Cardiac muscle cell (in vitro differentiated cells and primary cell): Measurements from ENCODE around the gene MYO1E. TPM values are rescaled to one million over a fixed set of nuclear protein-coding genes. Genes with fewer than 3 reads are reported as not detected.

ENCODE experiments used
- DNase-seq, 2 donors: peaks; one replicate each; pipeline versions ENCODE4 v3.0.0 to v3.0.0-alpha.2; 2010 to 2017; ENCODE audit warnings: low read depth in 1 of 2, low spot score in 1 of 2
- H3K27ac ChIP-seq: fragments of 200-600 bp; sonication (generic); 2 replicates; pipeline ENCODE4 v1.5.1; 2016
- H3K27me3 ChIP-seq: fragments of 200-600 bp; sonication (generic); 2 replicates; pipeline ENCODE4 v1.6.0; 2016; ENCODE audit warnings: control low read depth
- H3K36me3 ChIP-seq: fragments of 200-600 bp; sonication (generic); 2 replicates; pipeline ENCODE4 v1.5.1; 2016; ENCODE audit warnings: control low read depth
- H3K4me1 ChIP-seq: fragments of 200-600 bp; sonication (generic); 2 replicates; pipeline ENCODE4 v1.8.1; 2017; ENCODE audit warnings: low read depth, mild to moderate bottlenecking, mixed run types
- H3K4me3 ChIP-seq: fragments of 200-600 bp; sonication (generic); 2 replicates; pipeline ENCODE4 v1.5.1; 2016; ENCODE audit warnings: mild to moderate bottlenecking
- H3K9me3 ChIP-seq: fragments of 200-600 bp; sonication (generic); 2 replicates; pipeline ENCODE4 v1.5.1; 2017; ENCODE audit warnings: low read depth, mild to moderate bottlenecking, control low read depth
- CTCF ChIP-seq: IDR thresholded peaks from 2 replicates; pipeline ENCODE4 v1.5.1; 2012; ENCODE audit warnings: low read depth, mild to moderate bottlenecking, low read length
- polyA plus RNA-seq: library from polyadenylated mRNA; unstranded; fragments of >200 nt; fragmentation: Nextera tagmentation; extraction: Ambion mirVana; gene quantifications from 2 replicates; pipeline ENCODE4 v1.2.1, GENCODE V29; 2016
- total RNA-seq: library from RNA; depleted of rRNA; stranded (reverse); fragments of >200 nt; gene quantifications from 2 replicates; pipeline ENCODE4 v1.2.3, GENCODE V29; 2016

The MYO1E gene
- total and polyA plus RNA-seq, 2 experiments from 2014 or later, result 22.0 to 27.7 TPM

- TF ChIP-seq CTCF, result no peak
- no peak overlapping the region for H3K4me3 ChIP-seq
- H3K27me3 ChIP-seq, result no peaks in the 10 kb centered on the region
- H3K27ac ChIP-seq, result no peak overlapping the region
- no peaks in the 10 kb centered on the region for H3K9me3 ChIP-seq
- H3K4me1 ChIP-seq, result no peaks in the 10 kb centered on the region
- no peaks in the 10 kb centered on the region for H3K36me3 ChIP-seq
- no peak for DNase-seq
These were observed 128.3 kb downstream of the MYO1E start for GRCh38 chr15:59244337-59244736.

- TF ChIP-seq CTCF, result no peak
These were observed 129.0 kb downstream of the MYO1E start for GRCh38 chr15:59243622-59244021.

GRCh38 chr15:59242649-59243048 is 130.0 kb downstream of the MYO1E start:
- no peak overlapping the region for H3K27ac ChIP-seq
- H3K4me1 ChIP-seq, result no peaks in the 10 kb centered on the region
- no peaks in the 10 kb centered on the region for H3K36me3 ChIP-seq
- no peak for DNase-seq
- TF ChIP-seq CTCF, result no peak
- H3K27me3 ChIP-seq, result no peaks in the 10 kb centered on the region
- no peak overlapping the region for H3K4me3 ChIP-seq
- H3K9me3 ChIP-seq, result no peaks in the 10 kb centered on the region

More at GRCh38 chr15:59243622-59244021, 129.0 kb downstream of the MYO1E start:
- Histone ChIP-seq H3K36me3 (no peaks in the 10 kb centered on the region), H3K4me3 (no peak overlapping the region), H3K27me3 (no peaks in the 10 kb centered on the region), H3K9me3 (no peaks in the 10 kb centered on the region), H3K27ac (no peak overlapping the region), H3K4me1 (no peaks in the 10 kb centered on the region)
- DNase-seq, result no peak

GRCh38 chr15:59240036-59240435 is 132.6 kb downstream of the MYO1E start:
- Histone ChIP-seq H3K4me1 (no peaks in the 10 kb centered on the region), H3K36me3 (no peaks in the 10 kb centered on the region), H3K27me3 (no peaks in the 10 kb centered on the region), H3K4me3 (no peak overlapping the region), H3K27ac (no peak overlapping the region), H3K9me3 (no peaks in the 10 kb centered on the region)
- DNase-seq, result no peak
- TF ChIP-seq CTCF, result no peak

- no peak overlapping the region for H3K4me3 ChIP-seq
- H3K36me3 ChIP-seq, result no peaks in the 10 kb centered on the region
- no peak for TF ChIP-seq CTCF
- no peaks in the 10 kb centered on the region for H3K27me3 ChIP-seq
- H3K27ac ChIP-seq, result no peak overlapping the region
- H3K9me3 ChIP-seq, result no peaks in the 10 kb centered on the region
- DNase-seq, result peak in 1 of 2 donors; percentile 11
- no peaks in the 10 kb centered on the region for H3K4me1 ChIP-seq
These were observed 134.7 kb downstream of the MYO1E start for GRCh38 chr15:59237924-59238331.
